HG03439 (cell line): Measurements from ENCODE around the gene TNFRSF11A.

Experiments
- ATAC-seq: cut with Tn5 transposase; IDR thresholded peaks from one replicate; pipeline ENCODE4 v1.9.1; 2021; ENCODE audit warnings: mild to moderate bottlenecking, moderate library complexity; ENCODE audit not compliant: unreplicated experiment

The TNFRSF11A gene

DNA sequence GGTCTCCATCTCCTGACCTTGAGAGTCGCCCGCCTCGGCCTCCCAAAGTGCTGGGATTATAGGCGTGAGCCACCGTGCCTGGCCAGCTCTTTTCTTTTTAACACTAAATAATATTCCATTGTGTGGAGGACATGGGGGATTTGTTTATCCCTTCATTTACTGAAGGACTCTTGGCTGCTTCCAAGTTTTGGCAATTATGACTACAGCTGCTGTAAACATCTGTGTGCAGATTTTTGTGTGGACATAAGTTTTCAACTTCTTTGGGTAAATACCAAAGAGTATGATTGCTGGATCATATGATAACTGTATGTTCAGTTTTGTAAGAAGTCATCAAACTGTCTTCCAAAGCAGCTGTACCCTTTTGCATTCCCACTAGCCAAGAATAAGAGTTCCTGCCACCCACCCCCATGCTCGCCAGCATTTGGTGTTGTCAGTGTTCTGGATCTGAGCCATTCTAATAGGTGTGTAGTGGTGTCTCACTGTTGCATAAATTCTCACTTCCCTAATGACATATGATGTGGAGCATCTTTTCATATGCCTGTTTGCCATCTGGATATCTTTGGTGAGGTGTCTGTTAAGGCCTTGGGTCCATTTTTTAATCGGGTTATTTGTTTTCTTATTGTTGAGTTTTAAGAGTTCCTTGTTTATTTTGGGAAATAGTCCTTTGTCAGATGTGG, 52.2 kb downstream of the TNFRSF11A start:
- ATAC-seq, result no peak

DNA sequence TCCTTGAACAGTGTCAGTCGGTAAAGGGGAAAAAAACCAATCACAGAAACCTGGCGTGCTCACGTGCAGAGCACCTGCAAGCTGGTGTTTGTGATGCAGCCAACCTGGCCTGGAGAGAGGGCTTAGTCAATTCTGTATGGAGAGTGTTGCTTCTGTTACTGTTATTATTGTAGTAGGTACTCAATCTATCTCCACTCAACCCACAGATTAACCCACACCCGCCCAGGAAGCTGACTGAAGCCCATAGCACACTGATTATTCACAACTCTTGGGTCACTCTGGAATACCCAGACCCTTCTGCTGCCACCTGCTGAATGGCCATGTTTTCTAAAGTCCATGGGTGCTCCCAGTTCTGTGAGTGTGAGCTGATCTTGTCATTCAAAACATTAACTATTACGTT, 53.9 kb downstream of the TNFRSF11A start:
- no peak for ATAC-seq

DNA sequence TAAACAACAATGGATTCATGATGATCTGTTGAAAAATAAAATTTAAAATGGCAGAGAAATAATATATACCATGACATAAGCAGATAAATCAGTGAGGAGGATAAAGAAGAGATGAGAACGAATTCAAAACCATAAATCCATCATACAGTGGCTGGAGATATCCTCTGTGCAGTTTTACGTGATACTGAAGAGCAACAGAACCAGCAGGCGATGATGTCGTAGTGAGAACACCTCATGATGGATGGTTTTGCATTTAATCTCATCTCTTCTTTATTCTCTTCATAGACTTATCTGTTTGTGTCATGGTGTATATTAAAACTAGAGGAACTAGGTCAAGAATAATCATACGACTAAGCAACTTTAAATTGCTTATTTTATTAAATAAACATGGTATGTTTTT, 56.3 kb downstream of the TNFRSF11A start:
- no peak for ATAC-seq

GRCh38 chr18:62384068-62384467, 59.0 kb downstream of the TNFRSF11A start:
- no peak for ATAC-seq

DNA sequence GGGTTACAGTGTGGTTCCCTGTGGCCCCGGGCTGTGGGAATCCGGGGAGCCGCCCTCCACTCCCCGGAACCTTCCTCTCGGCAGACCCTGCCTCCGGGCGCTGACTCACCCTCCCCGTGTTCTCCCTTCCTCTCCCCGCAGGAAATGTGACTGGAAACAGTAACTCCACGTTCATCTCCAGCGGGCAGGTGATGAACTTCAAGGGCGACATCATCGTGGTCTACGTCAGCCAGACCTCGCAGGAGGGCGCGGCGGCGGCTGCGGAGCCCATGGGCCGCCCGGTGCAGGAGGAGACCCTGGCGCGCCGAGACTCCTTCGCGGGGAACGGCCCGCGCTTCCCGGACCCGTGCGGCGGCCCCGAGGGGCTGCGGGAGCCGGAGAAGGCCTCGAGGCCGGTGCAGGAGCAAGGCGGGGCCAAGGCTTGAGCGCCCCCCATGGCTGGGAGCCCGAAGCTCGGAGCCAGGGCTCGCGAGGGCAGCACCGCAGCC, 59.5 kb downstream of the TNFRSF11A start:
- ATAC-seq, result no peak

- no peak for ATAC-seq
Observed at GRCh38 chr18:62386091-62386490, 61.0 kb downstream of the TNFRSF11A start.

DNA sequence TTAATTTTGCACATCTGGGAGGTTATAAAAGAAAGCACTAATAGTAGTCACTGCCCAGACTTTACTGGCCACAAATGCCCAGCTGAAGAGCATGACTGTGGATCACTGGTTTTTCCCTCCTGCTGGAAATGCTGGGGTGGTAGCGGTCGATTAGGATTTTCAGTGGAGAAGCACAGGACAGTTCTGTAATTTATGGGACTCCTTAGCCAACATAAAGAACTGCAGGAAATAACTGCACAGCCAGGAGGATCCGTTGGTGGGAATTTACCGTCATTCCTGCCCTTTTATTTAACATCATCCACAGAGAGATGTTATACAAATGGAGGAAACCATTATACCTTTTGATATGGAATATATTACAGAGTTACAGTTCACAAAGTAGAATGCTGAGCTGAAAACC, 61.5 kb downstream of the TNFRSF11A start:
- ATAC-seq, result no peak

GRCh38 chr18:62387257-62387656, 62.1 kb downstream of the TNFRSF11A start:
- ATAC-seq, result no peak

GRCh38 chr18:62388855-62389760, 64.0 kb downstream of the TNFRSF11A start:
- no peak for ATAC-seq

DNA sequence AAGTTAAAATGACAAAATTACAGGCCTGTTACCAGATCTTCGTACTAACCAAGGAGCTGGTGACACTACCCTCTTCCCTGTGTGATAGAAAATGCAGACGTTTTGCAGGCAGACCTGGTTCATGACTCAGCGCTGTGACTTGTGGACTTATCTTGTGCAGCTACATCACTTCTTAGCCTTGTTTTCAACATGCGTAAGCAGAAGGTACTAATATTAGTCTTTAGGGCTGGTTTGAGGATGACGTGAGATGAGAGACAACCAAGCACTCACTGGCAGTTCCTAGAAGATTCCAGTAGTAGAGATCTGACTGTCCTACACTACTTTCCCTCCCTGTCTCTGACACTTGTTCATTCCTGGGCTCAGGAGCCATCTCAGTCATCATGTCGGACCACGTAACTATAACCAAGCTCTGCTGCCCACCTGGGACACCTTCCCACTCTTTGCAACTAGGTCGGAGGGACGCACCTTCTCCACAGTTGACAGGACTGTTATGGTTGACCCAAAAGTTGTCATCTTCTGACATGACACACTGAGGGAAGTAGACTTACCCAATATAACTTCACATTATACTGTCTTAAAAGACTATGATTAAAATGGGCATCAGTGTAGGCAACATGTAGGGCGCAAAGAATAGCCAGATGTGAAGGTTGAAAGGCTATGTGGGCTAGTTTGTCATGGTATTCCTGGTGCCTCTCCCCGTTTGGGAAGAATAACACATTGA, 64.8 kb downstream of the TNFRSF11A start:
- no peak for ATAC-seq

GRCh38 chr18:62394006-62394763, 69.1 kb downstream of the TNFRSF11A start:
- ATAC-seq, result no peak

- ATAC-seq, result no peak
Observed at GRCh38 chr18:62396381-62396780, 71.3 kb downstream of the TNFRSF11A start.

GRCh38 chr18:62396967-62397366, 71.9 kb downstream of the TNFRSF11A start:
- ATAC-seq, result no peak

GRCh38 chr18:62398291-62398690, 73.2 kb downstream of the TNFRSF11A start:
- no peak for ATAC-seq

- no peak for ATAC-seq
Observed at GRCh38 chr18:62399276-62399675, 74.2 kb downstream of the TNFRSF11A start.

DNA sequence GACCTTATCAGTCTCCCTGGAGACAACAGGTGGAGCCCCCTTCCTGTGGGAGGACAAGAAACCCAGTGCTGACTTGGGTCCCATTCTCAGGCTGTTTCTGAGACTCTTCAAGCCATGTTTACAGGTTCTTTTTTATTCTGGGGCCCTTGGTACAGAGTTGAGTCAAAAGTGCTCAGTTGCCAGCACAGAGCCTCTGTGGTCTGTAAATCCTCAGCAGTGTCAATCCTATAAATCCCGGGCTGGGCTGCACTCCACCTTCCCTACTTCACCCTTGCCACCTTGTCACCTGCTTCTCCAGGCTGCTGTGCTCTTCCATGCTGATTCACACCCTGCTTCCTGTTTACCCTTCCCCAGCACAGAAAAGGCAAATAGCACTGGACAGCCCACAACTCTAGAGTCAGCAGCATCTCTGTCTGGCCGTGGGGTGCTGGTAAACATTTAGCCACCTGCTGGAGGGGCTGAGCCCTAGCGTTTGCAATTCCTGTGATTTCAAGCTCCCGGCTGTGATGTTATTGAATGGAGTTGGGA, 74.7 kb downstream of the TNFRSF11A start:
- no peak for ATAC-seq

DNA sequence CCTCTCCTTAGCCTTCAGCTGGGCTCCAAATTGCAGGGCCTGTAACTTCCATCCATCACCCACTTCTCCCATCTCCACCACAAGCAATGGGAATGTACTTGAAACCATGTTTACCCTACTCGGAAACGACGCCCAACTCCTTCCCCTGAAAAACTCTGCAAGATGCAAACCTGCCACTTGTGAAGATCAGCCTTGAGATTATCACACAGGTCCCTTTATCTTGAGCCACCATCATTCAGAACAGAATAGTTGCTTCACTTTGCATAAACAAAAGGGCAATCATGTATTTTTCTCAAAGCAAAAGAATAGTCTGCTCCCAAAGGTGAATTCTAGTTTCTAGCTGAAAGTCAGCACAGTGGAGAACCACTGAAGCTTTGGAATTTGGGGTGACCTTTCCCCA, 75.8 kb downstream of the TNFRSF11A start:
- no peak for ATAC-seq

- ATAC-seq, result no peak
Observed at GRCh38 chr18:62402342-62402948, 77.3 kb downstream of the TNFRSF11A start.

- no peak for ATAC-seq
Observed at GRCh38 chr18:62403120-62403519, 78.0 kb downstream of the TNFRSF11A start.

DNA sequence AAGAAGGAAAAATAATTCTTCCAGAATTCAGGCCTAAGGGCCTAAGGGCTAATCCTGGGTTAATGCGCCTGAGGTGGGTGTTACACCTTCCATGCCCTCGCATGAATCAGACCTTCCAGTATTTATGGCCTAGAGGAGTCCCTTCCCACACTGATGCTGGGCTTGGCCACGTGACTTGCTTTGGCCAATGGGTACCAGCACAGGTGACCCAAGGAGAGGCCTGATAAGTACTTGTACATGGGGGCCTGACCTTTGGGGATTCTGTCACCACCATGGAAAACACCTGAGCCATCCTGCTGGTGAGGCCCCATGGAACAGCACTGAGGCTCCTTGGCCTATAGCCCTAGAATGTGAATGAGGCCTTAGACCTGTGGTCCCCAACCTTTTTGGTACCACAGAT, 79.8 kb downstream of the TNFRSF11A start:
- no peak for ATAC-seq
